H9 (cell line): Measurements from ENCODE around the gene OPRPN. TPM values are rescaled to one million over a fixed set of nuclear protein-coding genes. Genes with fewer than 3 reads are reported as not detected.

ENCODE experiments used
- DNase-seq: peaks from one replicate; pipeline ENCODE4 v3.0.0-alpha.2; 2017
- H2AFZ ChIP-seq: one replicate; pipeline ENCODE4 v1.6.1; 2013; ENCODE audit warnings: mild to moderate bottlenecking, low read length, control low read depth, moderate library complexity
- H2AK5ac ChIP-seq: 2 replicates; pipeline ENCODE4 v1.6.1; 2013; ENCODE audit warnings: low read length, control low read depth, mixed read lengths; ENCODE audit not compliant: insufficient read length
- H2BK120ac ChIP-seq: one replicate; pipeline ENCODE4 v1.6.1; 2013; ENCODE audit warnings: low read depth, mild to moderate bottlenecking, low read length, control low read depth, inconsistent platforms; ENCODE audit not compliant: poor library complexity, severe bottlenecking
- H2BK12ac ChIP-seq: 2 replicates; pipeline ENCODE4 v1.6.1; 2013; ENCODE audit warnings: low read length, control low read depth, mixed read lengths, low read depth; ENCODE audit not compliant: insufficient read length
- H2BK15ac ChIP-seq: 2 replicates; pipeline ENCODE4 v1.6.1; 2013; ENCODE audit warnings: low read depth, low read length, control low read depth
- H2BK20ac ChIP-seq: one replicate; pipeline ENCODE4 v1.6.1; 2013; ENCODE audit warnings: low read depth, mild to moderate bottlenecking, low read length, control low read depth, inconsistent platforms; ENCODE audit not compliant: poor library complexity, severe bottlenecking
- H2BK5ac ChIP-seq: 2 replicates; pipeline ENCODE4 v1.6.1; 2013; ENCODE audit warnings: low read length, control low read depth, mixed read lengths; ENCODE audit not compliant: insufficient read length
- H3K14ac ChIP-seq: 2 replicates; pipeline ENCODE4 v1.6.1; 2013; ENCODE audit warnings: low read length, control low read depth; ENCODE audit not compliant: insufficient read depth
- H3K18ac ChIP-seq: 2 replicates; pipeline ENCODE4 v1.6.1; 2013; ENCODE audit warnings: low read depth, mild to moderate bottlenecking, mixed read lengths, low read length, control low read depth; ENCODE audit not compliant: insufficient read length
- H3K23ac ChIP-seq: 2 replicates; pipeline ENCODE4 v1.6.1; 2013; ENCODE audit warnings: low read length, control low read depth, mixed read lengths, low read depth; ENCODE audit not compliant: insufficient read length
- H3K23me2 ChIP-seq: 2 replicates; pipeline ENCODE4 v1.6.1; 2013; ENCODE audit warnings: low read depth, mild to moderate bottlenecking, mixed read lengths, low read length, control low read depth; ENCODE audit not compliant: insufficient read length, poor library complexity, severe bottlenecking
- H3K27ac ChIP-seq: 2 replicates; pipeline ENCODE4 v1.5.1; 2013; ENCODE audit warnings: low read length, control low read depth, mixed read lengths, low read depth; ENCODE audit not compliant: insufficient read length
- H3K27me3 ChIP-seq: 2 replicates; pipeline ENCODE4 v1.6.1; 2013; ENCODE audit warnings: low read length, control low read depth, inconsistent platforms; ENCODE audit not compliant: insufficient read depth
- H3K4ac ChIP-seq: 2 replicates; pipeline ENCODE4 v1.6.1; 2013; ENCODE audit warnings: low read depth, mild to moderate bottlenecking, control low read depth, inconsistent platforms, low read length, moderate library complexity
- H3K4me1 ChIP-seq: 2 replicates; pipeline ENCODE4 v1.6.1; 2013; ENCODE audit warnings: low read length, control low read depth, inconsistent platforms; ENCODE audit not compliant: insufficient read depth
- H3K4me2 ChIP-seq: 2 replicates; pipeline ENCODE4 v1.6.1; 2013; ENCODE audit warnings: low read length, control low read depth, mixed read lengths; ENCODE audit not compliant: insufficient read length, insufficient read depth
- H3K56ac ChIP-seq: 2 replicates; pipeline ENCODE4 v1.6.1; 2013; ENCODE audit warnings: low read depth, mild to moderate bottlenecking, mixed read lengths, low read length, control low read depth; ENCODE audit not compliant: insufficient read length
- H3K79me1 ChIP-seq: 2 replicates; pipeline ENCODE4 v1.6.1; 2013; ENCODE audit warnings: low read depth, mild to moderate bottlenecking, moderate library complexity, low read length, control low read depth, inconsistent platforms; ENCODE audit not compliant: insufficient read depth, poor library complexity, severe bottlenecking
- H3K79me2 ChIP-seq: 2 replicates; pipeline ENCODE4 v1.6.1; 2013; ENCODE audit warnings: low read length, control low read depth, inconsistent platforms; ENCODE audit not compliant: insufficient read depth
- H3K9ac ChIP-seq: 2 replicates; pipeline ENCODE4 v1.6.1; 2013; ENCODE audit warnings: low read length, control low read depth, mixed read lengths; ENCODE audit not compliant: insufficient read length; ENCODE audit errors: extremely low read depth
- H3K9me3 ChIP-seq: one replicate; pipeline ENCODE4 v1.6.1; 2013; ENCODE audit warnings: low read depth, low read length, inconsistent platforms; ENCODE audit not compliant: control insufficient read depth
- H3T11ph ChIP-seq: one replicate; pipeline ENCODE4 v1.6.1; 2013; ENCODE audit warnings: mild to moderate bottlenecking, low read length, control low read depth, inconsistent platforms
- H4K20me1 ChIP-seq: one replicate; pipeline ENCODE4 v1.6.1; 2013; ENCODE audit not compliant: control insufficient read depth, insufficient read length, insufficient read depth
- H4K5ac ChIP-seq: 2 replicates; pipeline ENCODE4 v1.6.1; 2013; ENCODE audit warnings: low read depth, mild to moderate bottlenecking, mixed read lengths, low read length, control low read depth; ENCODE audit not compliant: insufficient read length
- H4K8ac ChIP-seq: replicated peaks from 2 replicates; pipeline ENCODE4 v1.6.1; 2013; ENCODE audit warnings: low read length, control low read depth, mixed read lengths, low read depth; ENCODE audit not compliant: insufficient read length
- H4K91ac ChIP-seq: 2 replicates; pipeline ENCODE4 v1.6.1; 2013; ENCODE audit warnings: low read depth, mild to moderate bottlenecking, moderate library complexity, mixed read lengths, low read length, control low read depth; ENCODE audit not compliant: insufficient read length
- H3K27ac Mint-ChIP-seq, 3 experiments: 2 replicates in 2 of 3; 3 replicates in 1 of 3; pipeline ENCODE4 v1.8.0; 2020 to 2021; ENCODE audit warnings: mixed read lengths in 3 of 3, mild to moderate bottlenecking in 1 of 3, moderate library complexity in 1 of 3
- H3K27me3 Mint-ChIP-seq: 2 replicates; pipeline ENCODE4 v1.8.0; 2021; ENCODE audit warnings: low read depth, mild to moderate bottlenecking, moderate library complexity, mixed read lengths
- H3K36me3 Mint-ChIP-seq, 3 experiments: 2 replicates in 2 of 3; 3 replicates in 1 of 3; pipeline ENCODE4 v1.8.0; 2020 to 2021; ENCODE audit warnings: low read depth in 3 of 3, mixed read lengths in 3 of 3; ENCODE audit not compliant: insufficient read depth in 1 of 3
- H3K4me1 Mint-ChIP-seq, 2 experiments: 2 replicates each; pipeline ENCODE4 v1.8.0; 2020; ENCODE audit warnings: mixed read lengths in 2 of 2
- H3K4me3 Mint-ChIP-seq, 2 experiments: 2 replicates in 1 of 2; 3 replicates in 1 of 2; pipeline ENCODE4 v1.8.0; 2020 to 2021; ENCODE audit warnings: mild to moderate bottlenecking in 2 of 2, mixed read lengths in 2 of 2, moderate library complexity in 1 of 2
- H3K9me3 Mint-ChIP-seq, 2 experiments: 2 replicates in 1 of 2; 3 replicates in 1 of 2; pipeline ENCODE4 v1.8.0; 2020; ENCODE audit warnings: mild to moderate bottlenecking in 2 of 2, mixed read lengths in 2 of 2, moderate library complexity in 1 of 2
- CTCF ChIP-seq: fragments of 200-600 bp; sonication (generic); conservative IDR thresholded peaks from 3 replicates; pipeline ENCODE4 v1.8.0; 2021; ENCODE audit warnings: antibody characterized with exemption, mild to moderate bottlenecking
- WGBS: extraction: QIAGEN DNeasy Blood & Tissue Kit; methylation state at CpG from one replicate; pipeline ENCODE4 v1.1.7; 2013; ENCODE audit warnings: missing lambda C conversion rate, low lambda C conversion rate, mixed read lengths; ENCODE audit not compliant: insufficient read length; ENCODE audit errors: extremely low coverage; 5-methylcytosine and 5-hydroxymethylcytosine counted together
- total RNA-seq: library from RNA; stranded (reverse); gene quantifications from 2 replicates; pipeline ENCODE4 v1.2.1, GENCODE V29; 2021

The OPRPN gene
- total RNA-seq, 1 experiment from 2014 or later = not detected

GRCh38 chr4:70449220-70449619, 51.5 kb downstream of the OPRPN start:
- no CpG with 5 or more reads among the region's 3 CpGs for WGBS
- H3K9ac ChIP-seq = no peak overlapping the region
- no peak overlapping the region for H2BK20ac ChIP-seq
- DNase-seq = no peak
- no peak for TF ChIP-seq CTCF
- Mint-ChIP-seq H3K27ac (no peak overlapping the region), H3K4me1 (no peaks in the 10 kb centered on the region), H3K4me3 (no peak overlapping the region), H3K27me3 (no peaks in the 10 kb centered on the region), H3K36me3 (peaks cover 0 to 1% (median 0%) of the 10 kb centered on the region in 3 experiments; a peak in 2 of 7 replicates), H3K9me3 (no peaks in the 10 kb centered on the region; a peak in 1 of 5 replicates)
- H3K18ac ChIP-seq = no peak overlapping the region
- H3K27ac ChIP-seq = no peak overlapping the region
- H4K91ac ChIP-seq = no peak overlapping the region
- no peak overlapping the region for H3K56ac ChIP-seq
- H4K8ac ChIP-seq = no peak overlapping the region
- no peaks in the 10 kb centered on the region for H3K79me2 ChIP-seq
- no peak overlapping the region for H2AFZ ChIP-seq
- no peak overlapping the region for H3K23ac ChIP-seq
- no peak overlapping the region for H2AK5ac ChIP-seq
- no peak overlapping the region for H2BK12ac ChIP-seq
- no peak overlapping the region for H2BK120ac ChIP-seq
- no peak overlapping the region for H2BK5ac ChIP-seq
- H3K4me2 ChIP-seq = no peak overlapping the region
- no peak overlapping the region for H3K14ac ChIP-seq
- no peak overlapping the region for H3T11ph ChIP-seq
- no peaks in the 10 kb centered on the region for H3K27me3 ChIP-seq
- H3K79me1 ChIP-seq = no peaks in the 10 kb centered on the region
- no peak overlapping the region for H2BK15ac ChIP-seq
- no peaks in the 10 kb centered on the region for H3K9me3 ChIP-seq
- no peak overlapping the region for H4K5ac ChIP-seq
- H4K20me1 ChIP-seq = no peaks in the 10 kb centered on the region
- H3K4ac ChIP-seq = no peak overlapping the region
- H3K4me1 ChIP-seq = no peaks in the 10 kb centered on the region
- no peaks in the 10 kb centered on the region for H3K23me2 ChIP-seq
